Esophagus squamous epithelium (tissue), 4 donors: Measurements from ENCODE around the gene DIS3L2.
A peak's percentile ranks its signal among the peaks of the same experiment; 100 is the strongest.

Experiments
- POLR2A ChIP-seq, 4 donors: fragments of 450-650 bp; IDR thresholded peaks; one replicate each; pipeline ENCODE4 v1.6.1; 2017; ENCODE audit warnings: antibody characterized with exemption in 4 of 4, mild to moderate bottlenecking in 4 of 4, moderate library complexity in 3 of 4
- TF ChIP-seq, protein P1 (sequence below), 6 experiments: fragments of 450-650 bp in 4 of 6; fragments of 200-600 bp in 2 of 6; sonication (generic) in 2 of 6; IDR thresholded peaks; one replicate each; pipeline ENCODE4 v1.5.1; 2016 to 2019; ENCODE audit warnings: antibody characterized with exemption in 6 of 6, mild to moderate bottlenecking in 4 of 6, moderate library complexity in 4 of 6

DNA sequence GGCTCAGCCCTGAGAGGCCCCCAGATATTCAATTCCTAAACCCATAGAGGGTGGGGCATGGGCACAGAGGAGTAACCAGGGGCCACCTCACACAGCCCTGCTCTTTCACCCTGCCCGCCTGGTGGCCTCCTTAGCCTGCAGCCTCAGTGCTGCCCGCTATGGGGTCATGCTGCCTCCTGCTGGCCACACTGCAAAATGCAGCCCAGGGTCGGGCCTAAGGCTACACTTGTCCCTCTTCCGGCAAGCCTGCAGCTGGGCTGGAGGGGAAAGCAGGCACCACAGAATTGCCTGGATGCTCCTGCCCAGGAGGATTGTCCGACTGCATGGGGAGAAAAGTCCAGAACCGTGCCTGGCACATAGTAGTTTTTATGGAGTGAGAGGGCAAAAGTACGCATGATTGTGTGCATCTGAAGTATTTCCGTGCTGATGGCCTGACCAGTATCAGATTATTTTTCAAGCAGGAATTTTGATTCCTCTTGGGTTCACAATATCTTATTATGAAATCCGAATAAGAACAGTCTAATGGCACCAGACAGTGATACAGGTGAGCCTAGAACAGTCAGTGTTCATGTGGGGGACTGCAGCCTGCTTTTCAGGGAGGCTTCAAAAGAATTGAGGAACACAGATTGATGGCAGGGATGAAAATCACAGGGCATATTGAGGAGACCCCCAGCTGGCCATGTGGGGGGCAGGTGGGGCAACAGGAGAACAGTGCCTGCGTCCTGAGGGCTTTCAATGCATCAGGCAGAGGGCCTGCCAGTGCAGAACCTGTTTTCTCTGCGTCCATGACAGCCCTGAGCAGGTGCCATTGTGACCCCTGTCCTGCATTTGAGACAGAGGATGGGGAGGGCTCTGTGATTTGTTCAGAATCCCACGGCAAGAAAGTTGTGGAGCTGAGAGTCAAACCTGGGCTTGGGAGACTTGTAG lies 365.9 kb downstream of the DIS3L2 start:
- TF ChIP-seq, protein P1, sequence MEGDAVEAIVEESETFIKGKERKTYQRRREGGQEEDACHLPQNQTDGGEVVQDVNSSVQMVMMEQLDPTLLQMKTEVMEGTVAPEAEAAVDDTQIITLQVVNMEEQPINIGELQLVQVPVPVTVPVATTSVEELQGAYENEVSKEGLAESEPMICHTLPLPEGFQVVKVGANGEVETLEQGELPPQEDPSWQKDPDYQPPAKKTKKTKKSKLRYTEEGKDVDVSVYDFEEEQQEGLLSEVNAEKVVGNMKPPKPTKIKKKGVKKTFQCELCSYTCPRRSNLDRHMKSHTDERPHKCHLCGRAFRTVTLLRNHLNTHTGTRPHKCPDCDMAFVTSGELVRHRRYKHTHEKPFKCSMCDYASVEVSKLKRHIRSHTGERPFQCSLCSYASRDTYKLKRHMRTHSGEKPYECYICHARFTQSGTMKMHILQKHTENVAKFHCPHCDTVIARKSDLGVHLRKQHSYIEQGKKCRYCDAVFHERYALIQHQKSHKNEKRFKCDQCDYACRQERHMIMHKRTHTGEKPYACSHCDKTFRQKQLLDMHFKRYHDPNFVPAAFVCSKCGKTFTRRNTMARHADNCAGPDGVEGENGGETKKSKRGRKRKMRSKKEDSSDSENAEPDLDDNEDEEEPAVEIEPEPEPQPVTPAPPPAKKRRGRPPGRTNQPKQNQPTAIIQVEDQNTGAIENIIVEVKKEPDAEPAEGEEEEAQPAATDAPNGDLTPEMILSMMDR (IDR thresholded peaks at IDR 0.05), result peak; percentile 75 to 98 (median 94)
- no peak for TF ChIP-seq POLR2A (IDR thresholded peaks at IDR 0.05)
